Ishikawa (cell line): ENCODE data around the gene SELENOH.

Source experiments
- CEBPB ChIP-seq: IDR thresholded peaks from 2 replicates; pipeline ENCODE4 v1.6.1; 2012
- CREB1 ChIP-seq: IDR thresholded peaks from 2 replicates; pipeline ENCODE4 v1.6.1; 2012; ENCODE audit warnings: low read depth
- EGR1 ChIP-seq: IDR thresholded peaks from 2 replicates; pipeline ENCODE4 v1.6.1; 2012
- EP300 ChIP-seq: IDR thresholded peaks from 2 replicates; pipeline ENCODE4 v1.6.1; 2012; ENCODE audit warnings: borderline replicate concordance
- FOXM1 ChIP-seq: IDR thresholded peaks from 2 replicates; pipeline ENCODE4 v1.6.1; 2012; ENCODE audit warnings: low read depth, borderline replicate concordance
- NFIC ChIP-seq: IDR thresholded peaks from 2 replicates; pipeline ENCODE4 v1.6.1; 2012
- RAD21 ChIP-seq: IDR thresholded peaks from 2 replicates; pipeline ENCODE4 v1.6.1; 2012; ENCODE audit warnings: low read depth
- TAF1 ChIP-seq: IDR thresholded peaks from 2 replicates; pipeline ENCODE4 v1.6.1; 2012; ENCODE audit warnings: low read depth, mild to moderate bottlenecking
- TCF12 ChIP-seq: IDR thresholded peaks from 2 replicates; pipeline ENCODE4 v1.6.1; 2012; ENCODE audit warnings: low read depth
- TEAD4 ChIP-seq: IDR thresholded peaks from 2 replicates; pipeline ENCODE4 v1.6.1; 2012
- YY1 ChIP-seq: IDR thresholded peaks from 2 replicates; pipeline ENCODE4 v1.6.1; 2012; ENCODE audit warnings: low read depth
- ZBTB7A ChIP-seq: IDR thresholded peaks from 2 replicates; pipeline ENCODE4 v1.6.1; 2012; ENCODE audit warnings: low read depth
- TF ChIP-seq, protein P1 (sequence below): IDR thresholded peaks from 2 replicates; pipeline ENCODE4 v1.6.1; 2012; ENCODE audit warnings: low read depth, mild to moderate bottlenecking
- TF ChIP-seq, protein P2 (sequence below): IDR thresholded peaks from 2 replicates; pipeline ENCODE4 v1.6.1; 2012
- TF ChIP-seq, protein P3 (sequence below): IDR thresholded peaks from 2 replicates; pipeline ENCODE4 v1.6.1; 2012

SELENOH gene

DNA sequence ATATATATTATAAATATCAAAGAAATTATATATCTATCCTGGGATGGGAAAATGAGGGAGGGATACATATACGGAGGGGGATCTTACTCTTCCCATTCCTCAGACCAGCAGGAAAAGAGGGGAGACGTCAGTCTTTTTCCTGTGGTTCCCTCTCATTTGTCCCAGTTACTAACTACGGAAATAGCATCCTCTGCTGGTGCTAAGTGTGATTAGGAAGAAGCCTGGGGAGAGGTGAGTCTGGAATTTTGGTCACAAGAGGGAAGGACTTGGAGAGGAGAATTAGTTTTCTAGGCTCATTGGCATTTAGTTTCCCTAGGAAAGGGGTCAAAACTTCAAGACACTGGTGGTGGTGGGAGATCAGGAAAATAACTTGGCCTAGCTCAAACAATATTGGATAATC lies 40.9 kb upstream of the SELENOH start:
- TF ChIP-seq YY1 = no peak
- no peak for TF ChIP-seq TCF12
- TF ChIP-seq, protein P1, sequence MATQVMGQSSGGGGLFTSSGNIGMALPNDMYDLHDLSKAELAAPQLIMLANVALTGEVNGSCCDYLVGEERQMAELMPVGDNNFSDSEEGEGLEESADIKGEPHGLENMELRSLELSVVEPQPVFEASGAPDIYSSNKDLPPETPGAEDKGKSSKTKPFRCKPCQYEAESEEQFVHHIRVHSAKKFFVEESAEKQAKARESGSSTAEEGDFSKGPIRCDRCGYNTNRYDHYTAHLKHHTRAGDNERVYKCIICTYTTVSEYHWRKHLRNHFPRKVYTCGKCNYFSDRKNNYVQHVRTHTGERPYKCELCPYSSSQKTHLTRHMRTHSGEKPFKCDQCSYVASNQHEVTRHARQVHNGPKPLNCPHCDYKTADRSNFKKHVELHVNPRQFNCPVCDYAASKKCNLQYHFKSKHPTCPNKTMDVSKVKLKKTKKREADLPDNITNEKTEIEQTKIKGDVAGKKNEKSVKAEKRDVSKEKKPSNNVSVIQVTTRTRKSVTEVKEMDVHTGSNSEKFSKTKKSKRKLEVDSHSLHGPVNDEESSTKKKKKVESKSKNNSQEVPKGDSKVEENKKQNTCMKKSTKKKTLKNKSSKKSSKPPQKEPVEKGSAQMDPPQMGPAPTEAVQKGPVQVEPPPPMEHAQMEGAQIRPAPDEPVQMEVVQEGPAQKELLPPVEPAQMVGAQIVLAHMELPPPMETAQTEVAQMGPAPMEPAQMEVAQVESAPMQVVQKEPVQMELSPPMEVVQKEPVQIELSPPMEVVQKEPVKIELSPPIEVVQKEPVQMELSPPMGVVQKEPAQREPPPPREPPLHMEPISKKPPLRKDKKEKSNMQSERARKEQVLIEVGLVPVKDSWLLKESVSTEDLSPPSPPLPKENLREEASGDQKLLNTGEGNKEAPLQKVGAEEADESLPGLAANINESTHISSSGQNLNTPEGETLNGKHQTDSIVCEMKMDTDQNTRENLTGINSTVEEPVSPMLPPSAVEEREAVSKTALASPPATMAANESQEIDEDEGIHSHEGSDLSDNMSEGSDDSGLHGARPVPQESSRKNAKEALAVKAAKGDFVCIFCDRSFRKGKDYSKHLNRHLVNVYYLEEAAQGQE = no peak
- no peak for TF ChIP-seq CREB1
- TF ChIP-seq FOXM1 = no peak
- TF ChIP-seq CEBPB = no peak
- no peak for TF ChIP-seq TAF1
- TF ChIP-seq, protein P2, sequence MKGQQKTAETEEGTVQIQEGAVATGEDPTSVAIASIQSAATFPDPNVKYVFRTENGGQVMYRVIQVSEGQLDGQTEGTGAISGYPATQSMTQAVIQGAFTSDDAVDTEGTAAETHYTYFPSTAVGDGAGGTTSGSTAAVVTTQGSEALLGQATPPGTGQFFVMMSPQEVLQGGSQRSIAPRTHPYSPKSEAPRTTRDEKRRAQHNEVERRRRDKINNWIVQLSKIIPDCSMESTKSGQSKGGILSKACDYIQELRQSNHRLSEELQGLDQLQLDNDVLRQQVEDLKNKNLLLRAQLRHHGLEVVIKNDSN = no peak
- no peak for TF ChIP-seq EGR1
- no peak for TF ChIP-seq ZBTB7A
- TF ChIP-seq, protein P3, sequence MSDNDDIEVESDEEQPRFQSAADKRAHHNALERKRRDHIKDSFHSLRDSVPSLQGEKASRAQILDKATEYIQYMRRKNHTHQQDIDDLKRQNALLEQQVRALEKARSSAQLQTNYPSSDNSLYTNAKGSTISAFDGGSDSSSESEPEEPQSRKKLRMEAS = no peak
- no peak for TF ChIP-seq TEAD4
- no peak for TF ChIP-seq EP300
- TF ChIP-seq NFIC = no peak
- no peak for TF ChIP-seq RAD21

DNA sequence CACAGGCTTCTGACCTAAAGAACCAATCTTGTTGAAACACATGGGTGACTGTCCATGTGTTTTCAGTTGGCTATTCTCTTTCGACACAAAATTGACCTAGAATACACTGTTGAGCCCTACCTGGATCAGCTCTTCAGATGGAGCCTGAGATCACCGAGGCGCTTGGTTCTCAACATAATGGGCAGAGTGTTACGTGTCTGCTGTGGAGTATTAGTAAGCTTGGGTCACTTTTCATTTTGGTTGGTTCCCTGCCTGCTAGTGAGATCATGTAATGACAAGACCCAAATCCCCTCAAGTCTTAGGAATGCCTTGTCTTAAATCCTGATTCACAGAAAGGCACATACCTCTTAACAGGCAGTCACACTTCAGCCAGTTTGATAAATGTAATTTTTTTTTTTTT lies 38.0 kb upstream of the SELENOH start:
- no peak for TF ChIP-seq YY1
- TF ChIP-seq, protein P1 = no peak
- no peak for TF ChIP-seq EP300
- no peak for TF ChIP-seq FOXM1
- TF ChIP-seq NFIC = no peak
- TF ChIP-seq, protein P3 = no peak
- TF ChIP-seq, protein P2 = no peak
- TF ChIP-seq TAF1 = no peak
- TF ChIP-seq CREB1 = no peak
- TF ChIP-seq EGR1 = no peak
- TF ChIP-seq TCF12 = no peak
- TF ChIP-seq ZBTB7A = no peak

DNA sequence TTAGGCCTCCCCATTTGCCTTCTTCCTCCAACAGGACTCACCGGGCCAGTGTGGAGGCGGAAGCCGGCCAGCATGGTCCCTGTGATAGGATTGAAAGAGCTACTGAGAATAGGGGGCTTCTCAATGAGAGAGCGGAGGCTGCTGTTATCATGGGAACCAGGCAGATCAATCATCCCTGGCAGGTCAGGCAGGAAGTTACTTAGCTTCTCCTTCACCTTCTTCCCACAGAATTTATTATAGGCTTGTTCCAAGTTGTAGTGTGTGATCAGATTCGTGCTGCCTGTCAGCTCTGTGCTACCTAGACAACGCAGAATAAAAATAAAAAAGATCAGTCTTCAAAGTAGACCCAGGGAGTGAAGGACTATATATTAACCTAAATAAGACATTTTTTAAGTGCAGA lies 36.4 kb upstream of the SELENOH start:
- no peak for TF ChIP-seq TCF12
- TF ChIP-seq TEAD4 = no peak
- TF ChIP-seq TAF1 = no peak
- TF ChIP-seq EP300 = no peak
- TF ChIP-seq CREB1 = no peak
- TF ChIP-seq NFIC = no peak
- TF ChIP-seq FOXM1 = no peak
- TF ChIP-seq CEBPB = no peak
- no peak for TF ChIP-seq YY1
- TF ChIP-seq, protein P1 = no peak
- TF ChIP-seq, protein P2 = no peak
- no peak for TF ChIP-seq EGR1
- TF ChIP-seq, protein P3 = no peak
- TF ChIP-seq RAD21 = no peak
- TF ChIP-seq ZBTB7A = no peak

DNA sequence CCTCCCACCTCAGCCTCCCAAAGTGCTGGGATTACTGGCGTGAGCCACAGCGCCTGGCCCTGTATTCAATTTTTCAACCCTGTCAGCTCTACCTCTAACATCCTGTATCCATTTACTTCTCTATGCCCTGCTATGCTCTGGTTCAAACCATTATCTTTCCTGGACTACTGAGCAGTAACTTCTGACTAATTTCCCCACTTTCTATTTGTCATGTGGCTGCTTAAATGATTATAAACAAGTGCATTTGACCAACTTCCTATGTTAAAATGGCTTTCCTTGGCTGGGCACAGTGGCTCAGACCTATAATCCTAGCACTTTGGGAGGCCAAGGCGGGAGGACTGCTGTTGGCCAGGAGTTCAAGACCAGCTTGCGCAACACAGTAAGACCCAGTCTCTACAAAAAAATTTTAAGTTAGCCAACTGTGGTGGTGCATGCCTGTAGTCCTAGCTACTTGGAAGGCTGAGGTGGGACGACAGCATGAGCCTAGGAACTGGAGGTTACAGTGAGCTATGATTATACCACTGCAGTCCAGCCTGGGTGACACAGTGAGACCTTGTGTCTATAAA lies 31.4 kb upstream of the SELENOH start:
- TF ChIP-seq, protein P3 = no peak
- TF ChIP-seq TCF12 = no peak
- no peak for TF ChIP-seq EP300
- TF ChIP-seq NFIC = no peak
- TF ChIP-seq EGR1 = no peak
- no peak for TF ChIP-seq TEAD4
- no peak for TF ChIP-seq RAD21
- TF ChIP-seq, protein P1 = no peak
- TF ChIP-seq CEBPB = no peak
- TF ChIP-seq ZBTB7A = no peak
